CD4-positive, alpha-beta T cell treated with Interleukin-6 for 4 hours (primary cell): ENCODE measurements around the gene EIF4G1.

Experiments
- DNase-seq: peaks from one replicate; pipeline ENCODE4 v3.0.0-alpha.2; 2020; ENCODE audit warnings: mixed read lengths

The EIF4G1 gene

GRCh38 chr3:184368586-184369183 is 54.3 kb downstream of the EIF4G1 start:
- DNase-seq, result no peak

- DNase-seq, result peak; percentile 69
Observed at GRCh38 chr3:184371570-184372018, 57.2 kb downstream of the EIF4G1 start.

- DNase-seq, result no peak
Observed at GRCh38 chr3:184372296-184372821, 58.0 kb downstream of the EIF4G1 start.

- no peak for DNase-seq
Observed at GRCh38 chr3:184372911-184373310, 58.5 kb downstream of the EIF4G1 start.

GRCh38 chr3:184373422-184373821 is 59.0 kb downstream of the EIF4G1 start:
- DNase-seq, result no peak

- no peak for DNase-seq
Observed at GRCh38 chr3:184375747-184376461, 61.5 kb downstream of the EIF4G1 start.

- DNase-seq, result no peak
Observed at GRCh38 chr3:184377374-184377773, 63.0 kb downstream of the EIF4G1 start.

GRCh38 chr3:184377882-184378445 is 63.6 kb downstream of the EIF4G1 start, which contains the start of gene THPO:
Gene THPO (minus strand): TSS chr3:184378207. CDS start chr3:184376259, 1,948 bp downstream.
- no peak for DNase-seq

GRCh38 chr3:184378651-184379357 is 64.4 kb downstream of the EIF4G1 start:
- no peak for DNase-seq

GRCh38 chr3:184379358-184380184 is 65.2 kb downstream of the EIF4G1 start, which contains the start of gene CHRD:
Gene CHRD (plus strand): TSS chr3:184380054. CDS start chr3:184380319, 265 bp downstream.
- DNase-seq, result no peak

- peak; percentile 50 for DNase-seq
Observed at GRCh38 chr3:184380185-184380626, 65.8 kb downstream of the EIF4G1 start.

- peak; percentile 22 for DNase-seq
Observed at GRCh38 chr3:184380627-184381260, 66.3 kb downstream of the EIF4G1 start.

- no peak for DNase-seq
Observed at GRCh38 chr3:184381261-184382224, 67.1 kb downstream of the EIF4G1 start.

- no peak for DNase-seq
Observed at GRCh38 chr3:184382326-184383032, 68.1 kb downstream of the EIF4G1 start.

GRCh38 chr3:184383033-184383740 is 68.8 kb downstream of the EIF4G1 start:
- no peak for DNase-seq

GRCh38 chr3:184384342-184384741 is 69.9 kb downstream of the EIF4G1 start:
- DNase-seq, result no peak
